Airway epithelial cell (primary cell): ENCODE data around the gene CIAO2B. TPM values are rescaled to one million over a fixed set of nuclear protein-coding genes. Genes with fewer than 3 reads are reported as not detected.

Experiments used
- total RNA-seq: library from RNA; depleted of rRNA; stranded (reverse); fragments of >200 nt; gene quantifications from 2 replicates; pipeline ENCODE4 v1.2.3, GENCODE V29; 2015

CIAO2B gene
- 106 and 141 TPM in 2 replicates for total RNA-seq

GRCh38 chr16:66934138-66934838 is at the start of gene CIAO2B:
TSS of gene CIAO2B (minus strand) at chr16:66934402. CDS start at chr16:66934364, 38 bp downstream.

GRCh38 chr16:66961065-66961744 is 27.0 kb upstream of the CIAO2B start, which contains the start of gene CES3:
TSS of gene CES3 (plus strand) at chr16:66961266. CDS start at chr16:66961308, 42 bp downstream.

GRCh38 chr16:66935314-66936011 is 1.3 kb upstream of the CIAO2B start, which contains the start of gene CES2:
TSS of gene CES2 (plus strand) at chr16:66935516. CDS start at chr16:66935636, 120 bp downstream.

GRCh38 chr16:66925322-66925840 is 8.8 kb downstream of the CIAO2B start, which contains the start of gene RRAD:
TSS of gene RRAD (minus strand) at chr16:66925535. CDS start at chr16:66925179, 356 bp downstream.

GRCh38 chr16:66918803-66919568 is 15.2 kb downstream of the CIAO2B start, which contains the start of gene CDH16:
TSS of gene CDH16 (minus strand) at chr16:66918885. CDS start at chr16:66918065, 820 bp downstream.

Other genes with a start within 250 kb of the CIAO2B start
- gene CMTM4, start 237.7 kb downstream of the CIAO2B start, total RNA-seq: 13.7 and 22.3 TPM in 2 replicates
- 42.8 and 56.0 TPM in 2 replicates for gene DYNC1LI2, start 182.8 kb downstream of the CIAO2B start, total RNA-seq
- 0.07 and 0.46 TPM in 2 replicates for gene TERB1, start 132.8 kb downstream of the CIAO2B start, total RNA-seq
- 72.0 and 93.3 TPM in 2 replicates for gene NAE1, start 103.4 kb downstream of the CIAO2B start, total RNA-seq
- gene CA7, start 90.0 kb downstream of the CIAO2B start, total RNA-seq: not detected in 2 replicates
- gene PDP2, start 53.9 kb downstream of the CIAO2B start, total RNA-seq: 4.9 and 26.9 TPM in 2 replicates
- gene CDH16, start 15.5 kb downstream of the CIAO2B start, total RNA-seq: 1.6 and 3.0 TPM in 2 replicates
- 73.8 and 96.6 TPM in 2 replicates for gene RRAD, start 8.9 kb downstream of the CIAO2B start, total RNA-seq
- 74.0 and 93.4 TPM in 2 replicates for gene CES2, start 1.1 kb upstream of the CIAO2B start, total RNA-seq
- gene CES3, start 26.9 kb upstream of the CIAO2B start, total RNA-seq: 0.99 and 1.5 TPM in 2 replicates
- gene CES4A, start 54.2 kb upstream of the CIAO2B start, total RNA-seq: 0.65 and 2.5 TPM in 2 replicates
- 57.7 and 92.9 TPM in 2 replicates for gene CBFB, start 94.7 kb upstream of the CIAO2B start, total RNA-seq
- 12.4 and 14.7 TPM in 2 replicates for gene PHAF1, start 175.5 kb upstream of the CIAO2B start, total RNA-seq
- 9.7 and 11.4 TPM in 2 replicates for gene B3GNT9, start 216.6 kb upstream of the CIAO2B start, total RNA-seq
- gene TRADD, start 225.5 kb upstream of the CIAO2B start, total RNA-seq: 31.9 and 47.2 TPM in 2 replicates
- gene FBXL8, start 225.6 kb upstream of the CIAO2B start, total RNA-seq: 10.5 and 11.4 TPM in 2 replicates
- 2.5 TPM in 1 of 2 replicates, not detected in the other for gene HSF4, start 230.3 kb upstream of the CIAO2B start, total RNA-seq
- 53.2 and 89.0 TPM in 2 replicates for gene NOL3, start 236.1 kb upstream of the CIAO2B start, total RNA-seq
- gene MATCAP1, start 249.6 kb upstream of the CIAO2B start, total RNA-seq: 5.2 and 11.3 TPM in 2 replicates